GM19035 (cell line): Measurements from ENCODE around the gene ATXN3.

Source experiments
- ATAC-seq: cut with Tn5 transposase; IDR thresholded peaks from one replicate; pipeline ENCODE4 v1.9.1; 2021; ENCODE audit not compliant: unreplicated experiment

Gene ATXN3

GRCh38 chr14:92106143-92106926 is at the start of gene ATXN3:
Gene ATXN3, minus strand, starts transcription at chr14:92106582. Its CDS starts 30 bp downstream, at chr14:92106552.
- ATAC-seq, result peak; percentile 89

DNA sequence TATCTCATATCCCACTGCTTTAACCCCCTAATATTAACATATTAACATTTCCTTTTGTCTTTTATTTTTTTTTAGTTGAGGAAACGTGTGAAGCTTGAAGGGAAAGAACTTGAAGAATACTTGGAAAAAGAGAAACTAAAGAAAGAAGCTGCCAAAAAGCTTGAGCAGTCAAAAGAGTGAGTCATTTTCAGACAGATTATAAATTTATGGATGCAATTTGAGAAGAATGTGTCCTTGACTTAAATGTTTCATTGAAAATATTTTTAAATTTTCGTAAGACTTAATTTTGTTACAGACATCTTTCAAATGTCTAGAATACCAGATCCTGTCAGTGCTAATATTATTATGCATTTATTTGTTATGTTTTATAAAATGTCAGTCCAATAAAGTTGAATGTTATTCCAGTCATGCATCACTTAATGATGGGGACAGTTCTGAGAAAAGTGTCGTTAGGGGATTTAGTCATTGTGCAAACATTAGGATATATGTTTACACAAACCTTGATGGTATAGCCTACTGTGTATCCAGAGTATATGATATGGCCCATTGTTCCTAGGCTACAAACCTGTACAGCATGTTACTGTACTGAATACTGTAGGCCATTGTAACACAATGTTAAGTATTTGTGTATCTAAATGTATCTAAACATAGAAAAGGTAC is 48.0 kb upstream of the ATXN3 start:
- ATAC-seq, result no peak

DNA sequence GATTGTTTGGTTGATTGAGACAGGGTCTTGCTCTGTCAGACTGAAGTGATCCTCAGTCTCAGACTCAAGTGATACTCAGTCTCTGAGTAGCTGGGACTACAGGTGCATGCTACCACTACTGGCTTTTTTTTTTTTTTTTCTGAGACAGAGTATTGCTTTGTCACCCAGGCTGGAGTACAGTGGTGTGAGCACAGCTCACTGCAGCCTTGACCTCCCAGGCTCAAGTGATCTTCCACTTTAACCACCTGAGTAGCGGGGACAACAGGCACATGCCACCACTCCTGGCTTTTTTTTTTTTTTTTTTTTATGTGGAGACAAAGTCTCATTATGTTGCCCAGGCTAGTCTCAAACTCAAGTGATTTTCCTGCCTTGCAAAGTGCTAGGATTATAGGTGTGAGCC is 47.2 kb upstream of the ATXN3 start:
- ATAC-seq, result no peak

DNA sequence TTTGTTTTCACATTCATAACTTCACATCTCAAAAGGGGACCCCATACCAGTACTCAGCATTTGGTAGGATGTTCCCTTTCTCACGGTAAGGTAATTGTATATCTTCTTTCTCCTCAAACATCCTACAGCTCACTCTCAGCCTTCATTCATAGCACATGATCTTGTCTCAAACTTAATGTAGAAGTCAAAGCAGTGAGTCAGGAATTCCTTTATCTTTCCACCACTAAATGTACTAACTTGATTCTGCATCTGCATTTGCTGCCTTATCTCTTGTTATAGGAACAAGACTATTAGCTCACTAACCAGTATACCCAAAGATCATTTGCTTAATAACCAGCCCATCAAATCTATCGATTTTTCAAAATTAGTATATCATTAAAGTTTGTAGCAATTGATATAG is 38.3 kb upstream of the ATXN3 start:
- no peak for ATAC-seq

GRCh38 chr14:92143962-92144361 is 37.6 kb upstream of the ATXN3 start:
- no peak for ATAC-seq

GRCh38 chr14:92143309-92143708 is 36.9 kb upstream of the ATXN3 start:
- no peak for ATAC-seq

DNA sequence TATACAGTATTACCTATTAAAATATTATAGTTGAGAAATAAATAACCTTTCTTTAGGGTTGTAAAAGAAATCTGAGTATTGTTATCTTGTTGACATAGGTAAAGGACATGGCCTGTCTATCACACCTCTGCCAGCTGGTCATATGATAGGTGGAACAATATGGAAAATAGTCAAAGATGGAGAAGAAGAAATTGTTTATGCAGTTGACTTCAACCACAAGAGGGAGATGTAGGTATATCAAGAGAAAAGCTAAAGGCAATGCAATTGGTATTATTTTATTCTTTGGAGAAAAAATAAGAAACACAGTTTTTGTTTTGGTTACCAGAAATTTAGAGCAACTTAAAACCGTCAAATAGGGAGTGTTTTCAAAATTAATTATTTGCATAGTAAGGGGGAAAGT is 28.9 kb upstream of the ATXN3 start:
- no peak for ATAC-seq

GRCh38 chr14:92134456-92134855 is 28.1 kb upstream of the ATXN3 start:
- no peak for ATAC-seq

GRCh38 chr14:92122761-92123160 is 16.4 kb upstream of the ATXN3 start:
- no peak for ATAC-seq

DNA sequence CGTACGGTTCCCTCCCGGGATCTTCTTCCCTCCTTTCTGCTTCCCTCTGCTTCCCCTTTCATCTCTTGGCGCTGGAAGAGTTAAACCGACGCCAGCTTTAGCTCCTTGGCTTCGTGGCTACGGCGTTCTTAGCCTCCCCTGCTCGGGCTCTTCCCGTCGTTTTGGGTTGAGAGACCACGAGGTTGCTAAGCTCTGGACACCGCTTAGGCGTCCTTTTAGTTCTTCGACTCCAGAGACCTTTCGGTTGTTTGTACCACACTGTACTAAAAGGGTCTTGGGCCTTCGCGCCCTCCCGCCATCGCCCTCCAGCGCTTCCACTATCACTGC is 15.9 kb upstream of the ATXN3 start:
- ATAC-seq, result peak; percentile 11

- peak; percentile 86 for ATAC-seq
Observed at GRCh38 chr14:92121670-92122350, 15.4 kb upstream of the ATXN3 start, which contains the start of the genes CPSF2 and NDUFB1. Gene CPSF2, plus strand, starts transcription at chr14:92121969. Its CDS starts 9,016 bp downstream, at chr14:92130985. Gene NDUFB1, minus strand, starts transcription at chr14:92121706. Its CDS starts 4,069 bp downstream, at chr14:92117637.

GRCh38 chr14:92121207-92121669 is 14.9 kb upstream of the ATXN3 start:
- peak; percentile 21 for ATAC-seq

GRCh38 chr14:92109490-92109889 is 3.1 kb upstream of the ATXN3 start:
- no peak for ATAC-seq

DNA sequence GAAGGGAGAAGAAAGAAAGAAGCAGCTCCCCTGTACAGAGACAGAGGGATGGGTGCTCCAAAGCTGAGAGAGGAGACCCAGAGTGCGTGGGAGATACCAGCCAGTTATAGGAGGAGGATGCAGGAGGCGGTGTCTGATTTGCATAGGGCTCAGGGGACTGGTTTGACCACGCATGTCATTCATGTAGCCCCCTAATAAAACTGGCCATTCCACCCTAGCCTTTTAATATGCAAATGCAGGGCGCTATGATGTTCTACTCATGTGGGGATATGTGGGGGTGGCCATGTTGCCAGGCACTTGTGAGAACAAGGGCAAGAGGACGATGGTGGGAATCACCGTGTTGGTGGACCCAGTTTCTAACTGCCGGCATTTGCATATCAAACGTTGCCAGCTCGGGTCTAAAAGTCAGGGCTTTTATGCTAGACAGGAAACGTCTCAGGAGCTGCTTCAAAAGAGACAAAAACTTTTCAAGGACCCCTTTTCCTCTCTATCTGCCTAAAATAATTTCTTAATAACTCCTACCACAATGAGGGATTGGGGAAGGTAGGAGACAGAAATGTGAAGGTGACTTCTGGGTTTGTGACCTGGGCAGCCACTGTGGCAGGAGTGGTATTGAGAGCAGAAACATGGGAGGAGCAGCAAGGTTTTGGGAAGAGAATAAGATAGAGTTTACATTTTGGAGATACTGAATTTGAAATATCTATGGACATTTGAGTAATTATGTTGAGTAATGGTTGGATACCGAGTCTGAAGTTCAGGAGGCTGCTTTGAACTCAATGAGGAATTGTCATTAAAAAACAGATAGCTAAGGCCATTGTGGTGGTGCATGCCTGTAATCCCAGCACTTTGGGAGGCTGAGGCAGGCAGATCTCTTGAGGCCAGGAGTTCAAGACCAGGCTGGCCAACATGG is 2.2 kb upstream of the ATXN3 start:
- no peak for ATAC-seq

DNA sequence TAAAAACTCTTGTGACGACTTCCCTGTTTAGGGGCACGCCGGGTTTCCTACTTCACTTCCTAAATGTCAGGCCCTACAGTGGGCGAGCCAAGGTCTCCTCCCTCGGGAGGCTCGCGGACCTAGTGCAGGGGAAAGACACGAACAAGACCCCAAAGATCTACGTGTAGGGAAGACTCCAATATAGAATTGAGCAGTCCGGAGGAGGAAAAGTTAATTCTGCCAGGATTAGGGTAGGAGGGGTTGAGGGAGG is 564 bp downstream of the ATXN3 start:
- ATAC-seq, result no peak

- no peak for ATAC-seq
Observed at GRCh38 chr14:92105073-92105892, 1.1 kb downstream of the ATXN3 start.

DNA sequence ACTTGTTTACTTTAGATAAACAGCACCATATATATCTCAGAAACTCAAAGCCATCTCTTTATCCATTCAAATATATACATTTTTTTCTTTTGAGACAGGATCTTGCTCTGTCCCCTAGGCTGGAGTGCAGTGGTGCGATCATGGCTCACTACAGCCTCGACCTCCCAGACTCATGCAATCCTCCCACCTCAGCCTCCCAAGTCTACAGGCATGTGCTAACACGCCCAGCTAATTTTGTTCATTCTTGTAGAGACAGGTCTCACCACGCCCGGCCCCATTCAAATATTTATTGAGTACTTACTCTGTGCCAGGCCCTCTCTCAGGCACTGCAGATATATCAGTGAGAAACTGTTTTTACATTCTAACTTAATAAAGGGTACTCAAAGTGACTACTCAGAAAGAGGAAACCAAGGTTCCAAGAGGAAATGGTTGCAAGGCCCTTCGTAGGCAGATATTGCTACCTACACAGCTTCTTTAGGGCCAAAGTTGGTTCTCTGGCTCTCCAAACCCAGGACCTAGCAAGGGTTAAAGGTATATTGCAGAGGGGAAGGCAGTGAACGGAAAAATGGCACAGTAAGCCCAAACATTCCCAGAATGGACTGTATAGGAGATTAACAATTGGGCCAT is 2.9 kb downstream of the ATXN3 start:
- ATAC-seq, result no peak

DNA sequence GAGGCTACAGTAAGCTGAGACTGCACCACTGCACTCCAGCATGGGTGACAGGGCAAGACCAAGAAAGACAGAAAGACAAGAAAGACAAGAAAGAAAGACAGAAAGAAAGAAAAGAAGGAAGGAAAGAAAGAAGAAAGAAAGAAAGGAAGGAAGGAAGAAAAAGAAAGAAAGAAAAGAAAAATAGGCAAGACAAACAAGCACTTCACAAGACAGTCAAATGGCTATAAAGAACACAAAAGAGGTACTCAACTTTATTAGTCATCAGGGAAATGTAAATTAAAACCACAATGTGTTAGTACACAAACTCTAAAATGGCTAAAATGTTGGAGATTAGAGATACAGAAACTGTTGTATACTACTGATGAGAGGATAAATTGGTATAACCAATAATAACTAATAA is 6.6 kb downstream of the ATXN3 start:
- ATAC-seq, result no peak

DNA sequence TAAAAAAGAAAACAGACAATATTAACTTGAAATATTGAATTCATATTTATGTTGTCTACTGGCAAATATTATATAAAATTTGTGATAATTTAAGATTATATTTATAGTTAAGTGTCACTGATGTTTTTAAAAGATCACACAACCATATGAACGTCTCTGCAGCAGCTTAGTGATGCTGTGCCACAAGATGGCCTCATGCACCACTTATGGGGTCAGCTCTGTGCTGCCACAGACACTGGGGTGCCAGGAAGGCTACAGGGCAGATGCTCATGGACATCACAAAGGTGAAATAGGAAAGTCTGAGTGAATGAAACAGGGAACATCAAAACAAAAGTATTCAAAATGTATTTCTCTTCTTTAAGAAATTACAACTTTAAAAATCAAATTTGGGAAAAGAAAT is 13.1 kb downstream of the ATXN3 start:
- ATAC-seq, result no peak

- no peak for ATAC-seq
Observed at GRCh38 chr14:92088494-92088893, 17.9 kb downstream of the ATXN3 start.
